GM19023 (cell line): ENCODE data around the gene IL20RA.

Source experiments
- ATAC-seq: cut with Tn5 transposase; IDR thresholded peaks from one replicate; pipeline ENCODE4 v1.9.1; 2021; ENCODE audit warnings: mild to moderate bottlenecking, moderate library complexity; ENCODE audit not compliant: unreplicated experiment

Gene IL20RA

GRCh38 chr6:137045222-137045789 is 541 bp upstream of the IL20RA start:
- no peak for ATAC-seq

GRCh38 chr6:137043710-137044365 is 927 bp downstream of the IL20RA start:
- ATAC-seq, result no peak

- no peak for ATAC-seq
Observed at GRCh38 chr6:137040393-137040792, 4.4 kb downstream of the IL20RA start.

- ATAC-seq, result no peak
Observed at GRCh38 chr6:137039010-137039409, 5.8 kb downstream of the IL20RA start.

- ATAC-seq, result no peak
Observed at GRCh38 chr6:137036566-137037300, 8.0 kb downstream of the IL20RA start.

GRCh38 chr6:137033828-137034227 is 10.9 kb downstream of the IL20RA start:
- ATAC-seq, result peak; percentile 95

- ATAC-seq, result no peak
Observed at GRCh38 chr6:137031122-137031521, 13.6 kb downstream of the IL20RA start.

GRCh38 chr6:137028912-137029311 is 15.9 kb downstream of the IL20RA start:
- ATAC-seq, result no peak

- no peak for ATAC-seq
Observed at GRCh38 chr6:137025786-137026730, 18.7 kb downstream of the IL20RA start.

- no peak for ATAC-seq
Observed at GRCh38 chr6:137024237-137024990, 20.4 kb downstream of the IL20RA start.

- no peak for ATAC-seq
Observed at GRCh38 chr6:137020776-137021175, 24.0 kb downstream of the IL20RA start.

- ATAC-seq, result no peak
Observed at GRCh38 chr6:137019476-137020272, 25.1 kb downstream of the IL20RA start.

GRCh38 chr6:137017081-137017480 is 27.7 kb downstream of the IL20RA start:
- no peak for ATAC-seq

GRCh38 chr6:137016356-137016755 is 28.4 kb downstream of the IL20RA start:
- no peak for ATAC-seq

GRCh38 chr6:137015943-137016342 is 28.8 kb downstream of the IL20RA start:
- no peak for ATAC-seq

GRCh38 chr6:137013738-137014602 is 30.8 kb downstream of the IL20RA start:
- no peak for ATAC-seq

GRCh38 chr6:137013031-137013430 is 31.7 kb downstream of the IL20RA start:
- ATAC-seq, result no peak

- no peak for ATAC-seq
Observed at GRCh38 chr6:137011406-137011805, 33.4 kb downstream of the IL20RA start.
